Stimulated activated CD4-positive, alpha-beta T cell treated with anti-CD3 and anti-CD28 coated beads, Interleukin-1b, Interleukin-23, amount 100 ng/mL, for 48 hours (primary cell): ENCODE data around the gene LCLAT1.
"Not testable (repeated sequence)": the region's sequence is repeated elsewhere in the genome, so short reads cannot be mapped to it uniquely, and the experiment has no call there.

Experiments used
- DNase-seq: peaks from one replicate; pipeline ENCODE4 v3.0.0-alpha.2; 2020

Gene LCLAT1

DNA sequence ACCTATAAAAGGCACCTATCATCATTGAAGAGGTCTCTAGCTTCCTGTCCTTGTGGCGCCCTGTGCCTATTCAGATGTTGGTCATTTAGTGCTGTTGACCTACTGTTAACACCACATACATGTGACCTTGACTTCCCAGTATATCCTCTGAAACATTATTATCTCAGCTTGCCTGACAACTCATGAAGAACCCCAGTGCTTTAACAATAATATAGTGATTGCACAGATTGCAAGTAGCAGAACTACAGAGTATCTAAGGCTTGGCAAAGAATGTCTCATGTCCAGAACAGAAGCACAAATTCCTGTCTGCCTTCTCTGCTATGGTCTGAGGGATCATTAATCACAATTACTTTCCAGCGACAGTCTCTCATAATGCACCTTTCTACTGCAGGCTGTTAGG lies 165.3 kb downstream of the LCLAT1 start:
- DNase-seq = no peak

DNA sequence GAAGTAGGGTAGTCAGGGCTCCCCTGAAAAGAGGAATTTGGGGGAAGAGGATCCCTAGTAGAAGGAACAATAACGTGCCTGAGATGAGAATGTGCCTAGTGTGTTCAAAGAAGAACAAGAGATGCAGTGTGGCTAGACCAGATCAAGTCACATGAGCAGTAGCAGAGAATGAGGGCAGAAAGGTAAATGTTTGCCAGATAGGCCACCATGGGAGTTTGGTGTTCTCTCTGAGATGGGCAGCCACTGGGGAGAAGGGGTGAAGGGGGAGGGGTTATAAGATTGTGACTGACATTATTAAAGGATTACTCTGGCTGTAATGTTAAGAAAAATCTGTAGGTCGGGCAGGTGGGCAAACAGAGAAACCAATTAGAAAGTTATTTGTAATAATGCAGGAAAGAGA lies 166.0 kb downstream of the LCLAT1 start:
- DNase-seq = no peak

GRCh38 chr2:30614227-30614626 lies 167.2 kb downstream of the LCLAT1 start:
- not testable (repeated sequence) for DNase-seq

DNA sequence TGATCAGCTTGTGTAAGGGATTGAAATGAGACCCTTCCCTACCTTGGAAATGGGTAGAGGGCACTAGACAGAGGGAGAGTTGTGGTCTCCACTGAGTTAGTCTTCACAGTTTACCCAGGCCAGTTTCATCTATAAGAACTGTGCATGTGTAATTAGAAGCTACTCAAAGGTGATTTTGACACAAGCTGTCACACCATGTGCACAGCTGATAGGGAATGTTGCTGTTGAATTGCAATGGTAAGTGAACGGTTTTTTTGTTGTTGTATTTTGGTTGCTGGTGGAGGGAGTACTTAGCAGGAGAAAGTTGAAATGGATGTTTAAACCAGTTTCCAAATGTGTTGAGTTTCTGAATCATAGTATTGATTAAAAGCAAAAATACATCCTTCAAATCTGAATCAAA lies 168.9 kb downstream of the LCLAT1 start:
- no peak for DNase-seq

GRCh38 chr2:30620102-30620501 lies 173.1 kb downstream of the LCLAT1 start:
- no peak for DNase-seq

DNA sequence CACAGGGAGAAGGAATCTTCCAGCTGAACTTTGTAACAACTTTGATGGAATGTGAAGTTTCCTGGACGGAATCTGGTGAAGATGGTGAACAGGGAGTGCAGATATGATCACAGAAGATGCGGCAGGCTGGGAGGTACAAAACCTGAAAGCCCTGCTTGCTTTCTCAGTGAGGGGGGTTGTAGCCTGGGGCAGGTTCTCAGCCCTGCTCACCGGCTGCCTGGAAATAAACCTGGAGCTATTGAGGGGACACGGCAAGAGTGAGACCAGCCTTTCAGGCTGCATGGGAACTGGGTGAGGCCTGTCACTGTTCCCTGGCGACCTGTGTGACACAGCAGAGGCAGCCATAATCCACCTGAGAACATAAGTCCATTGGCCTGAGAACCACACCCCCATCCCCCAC lies 174.8 kb downstream of the LCLAT1 start:
- no peak for DNase-seq

DNA sequence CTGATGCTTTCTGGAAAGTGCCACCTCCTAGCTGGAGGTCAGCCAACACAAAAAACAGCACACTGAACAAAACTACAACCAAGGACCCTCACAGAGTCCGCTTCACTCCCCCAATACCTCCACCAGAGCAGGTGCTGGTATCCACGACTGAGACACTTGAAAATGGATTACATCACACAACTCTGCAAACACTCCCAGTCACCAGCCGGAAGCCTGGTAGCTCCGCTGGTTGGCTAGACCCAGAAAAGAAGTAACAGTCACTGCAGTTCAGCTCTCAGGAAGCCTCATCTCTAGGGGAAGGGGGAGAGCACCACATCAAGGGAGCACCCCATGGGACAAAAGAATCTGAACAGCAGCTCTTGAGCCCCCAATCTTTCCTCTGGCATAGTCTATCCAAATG lies 175.4 kb downstream of the LCLAT1 start:
- DNase-seq = no peak

DNA sequence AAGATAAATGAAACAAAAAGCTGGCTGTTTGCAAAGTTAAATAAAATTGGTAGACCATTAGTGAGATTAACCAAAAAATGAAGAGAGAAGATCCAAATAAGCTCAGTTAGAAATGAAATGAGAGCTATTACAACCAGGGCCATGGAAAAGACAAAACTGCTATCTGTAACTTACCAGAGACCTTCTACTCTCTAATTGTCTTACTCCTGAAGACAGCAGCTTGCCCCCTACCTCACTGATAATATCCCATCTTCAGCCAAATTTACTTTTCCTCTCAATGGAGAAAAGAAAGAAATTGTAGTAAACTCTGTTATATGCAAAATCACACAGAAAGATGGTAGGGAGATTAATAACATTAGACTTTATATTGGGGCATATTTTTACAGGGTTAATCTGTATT lies 178.2 kb downstream of the LCLAT1 start:
- DNase-seq = no peak

DNA sequence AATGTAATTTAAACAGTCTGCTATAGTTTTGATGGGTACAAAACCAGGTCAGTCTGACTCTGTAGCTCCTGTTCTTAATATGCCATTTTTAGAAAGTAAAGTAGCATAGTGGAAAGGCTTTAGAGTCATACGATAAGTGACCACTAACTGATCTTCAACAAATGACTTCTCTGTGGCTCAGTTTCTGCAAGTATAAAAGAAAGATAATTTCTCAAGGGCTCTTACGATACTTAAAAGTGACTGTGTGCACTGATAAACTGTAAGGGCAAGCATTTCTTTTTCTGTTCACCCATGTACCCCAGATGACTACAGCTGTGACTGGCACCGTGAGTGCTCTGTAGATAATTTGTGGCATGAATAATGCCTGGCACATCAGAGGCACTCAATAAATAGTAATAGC lies 178.7 kb downstream of the LCLAT1 start:
- DNase-seq = no peak

DNA sequence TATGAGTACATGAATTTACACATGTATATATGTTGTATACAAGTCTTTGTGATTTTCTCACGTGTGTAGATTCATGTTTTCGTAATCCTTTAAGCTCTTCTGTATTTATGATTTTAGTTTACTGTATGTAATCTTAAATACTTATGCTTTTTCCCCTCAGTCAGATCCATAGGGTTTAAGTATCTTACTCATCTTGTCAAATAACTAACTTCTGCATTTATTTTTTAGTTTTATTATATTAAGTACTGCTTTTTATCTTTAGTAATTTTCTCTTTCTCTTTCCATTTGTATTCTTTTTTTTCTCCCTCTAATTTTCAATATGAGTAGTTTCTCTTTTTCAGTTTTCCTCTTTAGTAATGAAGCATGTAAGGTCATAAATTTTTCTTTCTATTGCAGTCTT lies 179.4 kb downstream of the LCLAT1 start:
- no peak for DNase-seq

DNA sequence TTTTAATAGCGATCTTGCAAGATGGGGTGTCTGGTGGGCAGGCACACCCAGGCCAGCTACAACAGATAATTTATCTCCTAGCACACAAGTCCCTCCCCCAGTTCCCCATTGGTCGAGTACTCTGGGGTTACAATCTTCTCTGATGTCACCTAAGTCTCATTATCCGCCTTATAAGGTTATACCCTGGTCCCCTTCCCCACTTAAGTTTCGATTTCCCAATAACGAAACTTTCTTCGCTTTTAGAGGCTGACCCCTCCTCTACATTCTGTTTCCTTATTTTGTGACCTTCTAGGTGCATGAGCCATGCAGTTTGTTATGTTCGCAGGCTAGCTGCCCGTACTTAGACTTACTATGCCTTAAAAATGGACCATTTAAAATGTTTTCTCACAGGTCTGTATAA lies 180.1 kb downstream of the LCLAT1 start:
- DNase-seq = no peak

- no peak for DNase-seq
These were observed 181.3 kb downstream of the LCLAT1 start for GRCh38 chr2:30628341-30628740.

GRCh38 chr2:30629866-30630265 lies 182.8 kb downstream of the LCLAT1 start:
- no peak for DNase-seq

- no peak for DNase-seq
These were observed 184.1 kb downstream of the LCLAT1 start for GRCh38 chr2:30631051-30631671.

DNA sequence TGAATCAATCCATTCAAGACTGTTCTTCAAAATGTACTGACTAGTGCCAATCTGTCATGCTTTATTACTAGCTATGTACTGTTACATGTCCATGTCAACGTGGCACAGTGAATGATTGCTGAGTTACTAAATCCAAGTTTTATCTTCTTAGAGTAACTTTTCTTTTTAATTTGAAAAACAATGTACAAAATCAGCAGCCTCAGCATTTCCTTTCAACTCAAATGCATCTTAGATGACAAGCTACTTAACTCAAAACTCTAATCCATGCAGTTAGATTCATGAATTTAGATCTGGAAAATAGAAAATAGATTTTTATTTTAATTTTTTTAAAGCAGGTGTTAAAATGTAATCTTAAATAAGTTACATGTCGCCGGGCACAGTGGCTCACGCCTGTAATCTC lies 186.0 kb downstream of the LCLAT1 start:
- DNase-seq = no peak

GRCh38 chr2:30636311-30636710 lies 189.3 kb downstream of the LCLAT1 start:
- no peak for DNase-seq

DNA sequence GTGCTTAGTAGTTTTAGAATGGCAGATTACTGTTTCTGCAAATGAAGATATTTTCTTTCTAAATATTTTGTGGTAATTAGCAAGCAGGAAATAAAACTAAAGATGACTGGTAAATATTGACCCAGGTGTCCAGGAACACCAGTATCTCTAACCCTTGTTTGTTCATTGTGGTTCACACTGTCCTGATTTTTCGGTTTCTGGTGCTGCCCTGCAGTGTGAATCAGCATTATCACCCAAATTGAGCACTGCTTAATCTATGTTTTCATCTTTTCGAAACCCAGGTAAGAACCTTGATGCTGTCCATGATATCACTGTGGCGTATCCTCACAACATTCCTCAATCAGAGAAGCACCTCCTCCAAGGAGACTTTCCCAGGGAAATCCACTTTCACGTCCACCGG lies 192.8 kb downstream of the LCLAT1 start:
- no peak for DNase-seq

DNA sequence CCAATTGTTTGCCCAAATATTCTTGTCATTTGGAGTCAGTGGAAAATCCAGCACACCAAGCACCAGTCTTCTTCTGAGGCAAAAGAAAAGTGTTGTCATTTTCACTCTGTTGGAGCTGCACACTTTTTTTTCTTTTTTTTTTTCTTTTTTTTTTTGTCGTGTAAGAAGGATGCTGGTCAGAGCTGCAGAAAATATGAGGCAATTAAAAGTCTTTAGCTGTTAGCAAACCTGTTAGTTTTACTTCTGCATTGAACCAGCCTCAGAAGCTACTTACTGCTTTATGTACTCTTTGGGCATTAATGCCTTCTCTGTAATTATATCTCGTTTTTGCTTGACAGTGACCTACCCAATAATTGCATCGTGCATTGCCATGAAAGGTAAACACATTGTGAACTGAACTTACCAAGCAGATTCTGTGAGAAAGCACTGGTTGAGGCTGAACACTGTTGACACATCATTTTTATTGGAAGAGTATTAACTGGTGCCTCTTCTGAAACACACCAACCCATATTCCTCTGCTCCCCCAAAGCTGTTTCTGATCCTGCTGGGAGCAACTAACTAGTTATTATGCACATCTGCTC lies 194.8 kb downstream of the LCLAT1 start:
- DNase-seq = no peak

DNA sequence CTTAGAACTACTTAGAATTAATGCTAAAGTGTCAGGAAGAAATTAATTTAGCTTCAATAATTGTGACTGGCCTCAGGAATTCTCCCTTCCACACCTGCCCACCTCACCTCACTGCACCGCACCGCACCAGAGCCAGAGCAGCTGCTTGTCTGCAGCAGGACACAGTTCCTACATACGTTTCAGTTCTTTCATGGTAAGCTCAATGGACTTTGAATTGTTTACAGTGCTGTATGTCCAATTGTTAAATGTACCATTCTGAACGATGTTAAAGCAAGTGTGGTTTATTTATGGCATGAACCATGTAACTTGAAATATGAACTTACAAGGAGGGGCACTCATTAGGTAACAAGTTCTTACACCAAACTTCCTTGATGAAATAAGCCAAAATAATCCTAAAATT lies 196.0 kb downstream of the LCLAT1 start:
- DNase-seq = not testable (repeated sequence)

GRCh38 chr2:30643674-30644073 lies 196.6 kb downstream of the LCLAT1 start:
- DNase-seq = no peak

GRCh38 chr2:30645081-30645744 lies 198.2 kb downstream of the LCLAT1 start:
- DNase-seq = no peak

DNA sequence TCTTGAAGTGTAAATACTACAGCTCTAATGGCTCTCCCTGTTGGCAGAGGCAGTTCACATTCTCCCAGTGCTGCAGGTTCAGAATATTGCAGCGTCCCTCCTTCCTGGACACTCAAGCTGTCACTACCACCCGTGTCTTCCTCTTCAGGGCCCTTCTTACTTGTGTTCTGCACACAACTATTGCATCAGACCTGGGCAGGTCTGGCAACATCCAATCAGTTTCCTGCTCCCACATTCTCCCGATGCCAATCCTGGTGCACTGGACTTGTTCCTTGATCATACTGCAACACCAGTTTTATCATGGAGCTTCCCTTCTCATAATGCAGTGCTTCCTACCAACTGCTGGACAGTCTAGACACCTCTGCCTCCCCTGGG lies 198.7 kb downstream of the LCLAT1 start:
- DNase-seq = no peak

DNA sequence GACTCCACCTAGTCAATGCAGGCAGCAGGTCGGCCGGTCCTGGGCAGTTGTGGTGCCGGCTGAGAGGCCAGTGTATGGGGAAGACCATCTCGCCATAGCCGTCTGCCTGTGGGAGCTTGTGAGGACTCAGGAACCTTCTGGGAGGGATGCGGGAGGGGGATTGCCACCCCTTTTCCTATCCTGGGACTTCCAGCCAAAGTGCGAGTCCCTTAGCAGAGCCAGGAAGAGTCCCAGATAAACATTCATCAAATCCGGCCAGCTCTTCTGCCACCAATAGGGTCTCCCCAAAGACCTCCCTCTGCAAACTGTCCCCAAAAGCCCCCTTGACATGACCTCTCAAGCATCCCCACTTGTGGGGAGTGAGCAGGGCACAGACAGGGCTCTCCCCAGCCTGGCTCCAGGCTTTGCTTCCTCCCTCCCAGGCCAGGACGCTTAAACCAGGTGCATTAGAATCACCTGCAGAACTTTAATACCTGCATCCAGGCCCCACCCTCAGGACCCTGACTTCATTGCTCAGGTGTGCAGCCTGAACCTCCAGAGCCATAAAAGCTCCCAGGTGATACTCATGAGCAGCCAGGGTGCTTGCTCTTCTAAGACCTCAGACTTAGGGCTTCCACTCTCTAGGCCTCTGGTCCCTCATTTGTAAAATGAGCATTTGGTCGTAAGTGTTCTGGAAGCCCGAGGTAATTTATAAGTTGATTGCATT lies 200.9 kb downstream of the LCLAT1 start:
- no peak for DNase-seq

DNA sequence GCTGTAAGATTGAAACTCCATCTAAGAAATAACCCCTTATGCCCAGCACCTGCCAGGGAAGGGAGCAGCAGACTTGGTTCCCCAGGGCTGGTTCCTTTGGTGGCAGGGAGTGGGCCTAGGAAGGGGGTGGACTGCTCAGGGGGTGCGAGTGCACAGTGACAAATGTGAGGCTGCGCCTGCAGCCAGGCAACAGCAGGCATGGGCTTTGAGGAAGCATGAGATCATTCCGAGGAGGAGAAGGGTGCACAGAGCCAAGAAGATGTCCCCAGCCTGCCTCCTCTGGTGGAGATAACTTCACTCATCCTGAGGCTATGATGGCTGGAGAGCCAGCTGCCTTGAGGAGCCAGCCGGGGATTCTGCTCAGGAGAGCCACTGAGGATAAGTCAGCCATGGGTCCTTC lies 202.2 kb downstream of the LCLAT1 start:
- no peak for DNase-seq
